IPS DF 6.9 (cell line): ENCODE data around the gene ACTBL2.

ENCODE experiments used
- DNase-seq: peaks from one replicate; pipeline ENCODE4 v3.0.0-alpha.2; 2013; ENCODE audit warnings: low read depth, low spot score
- H3K27ac ChIP-seq: one replicate; pipeline ENCODE4 v1.5.1; 2013; ENCODE audit warnings: low read length, control low read depth
- H3K27me3 ChIP-seq: 2 replicates; pipeline ENCODE4 v1.6.1; 2013; ENCODE audit warnings: mild to moderate bottlenecking, low read length; ENCODE audit not compliant: control insufficient read depth, insufficient read depth
- H3K36me3 ChIP-seq: 2 replicates; pipeline ENCODE4 v1.6.1; 2013; ENCODE audit warnings: low read length; ENCODE audit not compliant: control insufficient read depth, insufficient read depth
- H3K4me1 ChIP-seq: 2 replicates; pipeline ENCODE4 v1.6.1; 2013; ENCODE audit warnings: low read length; ENCODE audit not compliant: control insufficient read depth, insufficient read depth
- H3K4me3 ChIP-seq: 2 replicates; pipeline ENCODE4 v1.5.1; 2013; ENCODE audit warnings: mild to moderate bottlenecking, low read length
- H3K9me3 ChIP-seq: 2 replicates; pipeline ENCODE4 v1.6.1; 2013; ENCODE audit warnings: low read length, inconsistent platforms; ENCODE audit not compliant: control insufficient read depth, insufficient read depth
- WGBS: extraction: QIAGEN DNeasy Blood & Tissue Kit; methylation state at CpG from one replicate; pipeline ENCODE4 v1.1.7; 2013; ENCODE audit warnings: mixed read lengths, missing lambda C conversion rate; ENCODE audit not compliant: insufficient read length, insufficient coverage; 5-methylcytosine and 5-hydroxymethylcytosine counted together

Gene ACTBL2

DNA sequence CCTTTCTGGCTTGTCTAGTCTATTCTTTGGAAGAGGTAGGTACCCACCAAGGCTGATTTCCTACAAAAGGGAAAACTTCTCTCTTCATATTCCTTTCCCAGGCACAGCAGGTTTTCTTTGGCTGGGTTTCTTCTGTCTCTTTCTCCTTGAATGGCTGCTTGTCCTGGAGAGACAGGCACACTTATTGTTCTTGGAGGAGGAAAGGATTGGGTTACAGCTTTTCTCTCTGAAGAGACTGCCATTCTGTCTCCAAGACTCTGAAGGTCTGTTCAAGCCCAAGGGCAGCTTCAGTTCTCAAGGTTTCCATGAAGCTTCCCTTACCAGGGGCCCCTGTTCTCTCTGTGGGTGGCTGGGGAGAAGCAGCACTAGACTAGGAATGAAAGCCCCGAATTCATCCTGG is 33.9 kb downstream of the ACTBL2 start:
- DNase-seq: no peak
- no peak overlapping the region for H3K27ac ChIP-seq
- no peak overlapping the region for H3K4me3 ChIP-seq
- H3K36me3 ChIP-seq: no peaks in the 10 kb centered on the region
- H3K9me3 ChIP-seq: no peaks in the 10 kb centered on the region
- no peaks in the 10 kb centered on the region for H3K27me3 ChIP-seq
- no CpG with 5 or more reads among the region's 1 CpG for WGBS
- no peaks in the 10 kb centered on the region for H3K4me1 ChIP-seq

DNA sequence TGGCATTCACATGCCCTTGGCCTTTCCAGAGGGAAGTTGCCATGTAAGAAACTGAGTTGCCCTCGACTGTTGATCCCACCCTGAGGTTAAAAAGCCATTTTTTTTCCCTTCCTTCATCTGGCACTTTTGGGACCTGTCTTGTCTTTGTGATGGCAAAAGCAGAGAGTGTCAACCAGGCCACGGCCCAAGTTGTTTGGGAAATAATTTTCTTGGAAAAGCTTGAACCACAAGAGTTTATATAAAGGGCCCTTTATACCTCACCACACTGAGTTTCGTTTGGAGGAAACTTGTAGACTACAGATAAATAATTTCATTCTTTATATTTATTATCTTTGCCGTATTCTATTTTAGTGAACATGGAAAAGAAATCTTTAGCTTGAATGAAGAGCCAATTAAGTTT is 34.3 kb downstream of the ACTBL2 start:
- WGBS: no CpG with 5 or more reads among the region's 4 CpGs
- Histone ChIP-seq H3K4me3 (no peak overlapping the region), H3K27ac (no peak overlapping the region), H3K27me3 (no peaks in the 10 kb centered on the region), H3K9me3 (no peaks in the 10 kb centered on the region), H3K4me1 (no peaks in the 10 kb centered on the region), H3K36me3 (no peaks in the 10 kb centered on the region)
- DNase-seq: no peak

- Histone ChIP-seq H3K36me3 (no peaks in the 10 kb centered on the region), H3K4me1 (no peaks in the 10 kb centered on the region), H3K9me3 (no peaks in the 10 kb centered on the region), H3K4me3 (no peak overlapping the region), H3K27me3 (no peaks in the 10 kb centered on the region), H3K27ac (no peak overlapping the region)
- DNase-seq: no peak
These were observed 35.0 kb downstream of the ACTBL2 start for GRCh38 chr5:57447658-57448057.

DNA sequence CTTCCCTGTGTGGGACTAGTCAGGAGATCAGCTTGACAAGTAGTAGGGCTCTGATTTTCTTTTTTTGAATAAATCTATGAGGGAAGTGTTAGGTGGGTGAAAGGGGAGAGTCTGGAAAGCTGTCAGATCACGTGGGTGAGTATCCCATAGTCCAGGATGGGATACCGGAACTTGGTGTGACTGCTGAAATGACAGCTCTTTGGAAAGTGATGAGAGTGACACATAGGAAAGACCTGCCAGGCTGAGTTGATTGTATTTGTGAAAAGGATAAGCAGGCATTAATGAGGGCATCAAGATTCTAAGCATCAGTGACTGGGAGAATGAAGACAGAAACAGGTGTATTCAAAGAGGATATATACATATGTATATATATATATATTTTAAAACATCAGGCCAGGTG is 35.6 kb downstream of the ACTBL2 start:
- Histone ChIP-seq H3K9me3 (no peaks in the 10 kb centered on the region), H3K4me3 (no peak overlapping the region), H3K27ac (no peak overlapping the region), H3K36me3 (no peaks in the 10 kb centered on the region), H3K4me1 (no peaks in the 10 kb centered on the region), H3K27me3 (no peaks in the 10 kb centered on the region)
- no CpG with 5 or more reads among the region's 2 CpGs for WGBS
- DNase-seq: no peak

GRCh38 chr5:57445705-57446037 is 36.9 kb downstream of the ACTBL2 start:
- no CpG with 5 or more reads among the region's 4 CpGs for WGBS
- no peak for DNase-seq
- no peaks in the 10 kb centered on the region for H3K27me3 ChIP-seq
- H3K4me3 ChIP-seq: no peak overlapping the region
- H3K4me1 ChIP-seq: no peaks in the 10 kb centered on the region
- H3K27ac ChIP-seq: no peak overlapping the region
- H3K36me3 ChIP-seq: no peaks in the 10 kb centered on the region
- H3K9me3 ChIP-seq: no peaks in the 10 kb centered on the region

- Histone ChIP-seq H3K4me1 (no peaks in the 10 kb centered on the region), H3K4me3 (no peak overlapping the region), H3K27ac (no peak overlapping the region), H3K36me3 (no peaks in the 10 kb centered on the region), H3K9me3 (no peaks in the 10 kb centered on the region), H3K27me3 (no peaks in the 10 kb centered on the region)
- DNase-seq: no peak
- WGBS: no CpG with 5 or more reads among the region's 5 CpGs
These were observed 37.5 kb downstream of the ACTBL2 start for GRCh38 chr5:57445006-57445704.

GRCh38 chr5:57442080-57442839 is 40.4 kb downstream of the ACTBL2 start:
- no peaks in the 10 kb centered on the region for H3K36me3 ChIP-seq
- H3K27me3 ChIP-seq: no peaks in the 10 kb centered on the region
- H3K4me3 ChIP-seq: no peak overlapping the region
- H3K27ac ChIP-seq: no peak overlapping the region
- H3K9me3 ChIP-seq: no peaks in the 10 kb centered on the region
- WGBS: no CpG with 5 or more reads among the region's 4 CpGs
- no peaks in the 10 kb centered on the region for H3K4me1 ChIP-seq
- no peak for DNase-seq

DNA sequence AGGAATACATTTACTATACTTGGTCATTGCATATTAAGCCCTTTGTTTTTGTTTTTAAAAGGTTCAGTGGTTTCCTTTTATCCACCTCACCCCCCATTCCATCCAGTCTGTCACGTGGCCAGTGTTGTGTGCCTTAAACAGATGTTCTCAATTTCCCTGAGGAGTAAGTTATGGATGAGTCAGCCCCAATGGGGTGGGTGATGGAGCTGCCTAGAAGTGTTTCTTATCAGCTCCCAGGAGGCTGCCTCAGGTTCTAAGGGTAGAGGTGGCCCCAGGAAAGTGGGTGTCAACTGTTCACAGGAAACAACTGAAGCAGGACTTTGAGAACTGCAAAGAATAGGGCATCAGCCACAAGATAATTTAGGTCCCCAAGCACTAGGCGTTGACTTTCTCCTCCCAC is 41.1 kb downstream of the ACTBL2 start:
- Histone ChIP-seq H3K27me3 (no peaks in the 10 kb centered on the region), H3K4me3 (no peak overlapping the region), H3K9me3 (no peaks in the 10 kb centered on the region), H3K27ac (no peak overlapping the region), H3K4me1 (no peaks in the 10 kb centered on the region), H3K36me3 (no peaks in the 10 kb centered on the region)
- no peak for DNase-seq
- no CpG with 5 or more reads among the region's 2 CpGs for WGBS

DNA sequence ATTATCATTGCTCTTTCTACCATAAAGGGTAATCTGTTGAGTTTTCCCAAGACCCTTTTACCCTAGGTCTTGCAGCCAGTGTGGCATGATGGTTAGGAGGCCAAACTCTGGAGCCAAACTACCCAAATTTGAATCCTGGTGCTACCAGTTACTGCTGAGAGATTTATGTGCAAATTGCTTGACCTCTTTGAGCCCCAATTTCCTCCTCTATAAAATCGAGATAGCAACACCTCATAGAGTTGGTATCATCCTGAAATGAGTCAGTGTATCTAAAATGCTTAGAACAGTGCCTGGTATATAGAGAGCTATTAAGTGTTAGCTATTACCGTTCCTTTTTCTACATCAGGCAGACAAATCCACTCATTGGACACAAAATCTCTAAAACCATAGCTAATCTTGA is 43.0 kb downstream of the ACTBL2 start:
- no CpG with 5 or more reads among the region's 2 CpGs for WGBS
- Histone ChIP-seq H3K36me3 (no peaks in the 10 kb centered on the region), H3K9me3 (no peaks in the 10 kb centered on the region), H3K4me3 (no peak overlapping the region), H3K27ac (no peak overlapping the region), H3K27me3 (no peaks in the 10 kb centered on the region), H3K4me1 (no peaks in the 10 kb centered on the region)
- DNase-seq: no peak

DNA sequence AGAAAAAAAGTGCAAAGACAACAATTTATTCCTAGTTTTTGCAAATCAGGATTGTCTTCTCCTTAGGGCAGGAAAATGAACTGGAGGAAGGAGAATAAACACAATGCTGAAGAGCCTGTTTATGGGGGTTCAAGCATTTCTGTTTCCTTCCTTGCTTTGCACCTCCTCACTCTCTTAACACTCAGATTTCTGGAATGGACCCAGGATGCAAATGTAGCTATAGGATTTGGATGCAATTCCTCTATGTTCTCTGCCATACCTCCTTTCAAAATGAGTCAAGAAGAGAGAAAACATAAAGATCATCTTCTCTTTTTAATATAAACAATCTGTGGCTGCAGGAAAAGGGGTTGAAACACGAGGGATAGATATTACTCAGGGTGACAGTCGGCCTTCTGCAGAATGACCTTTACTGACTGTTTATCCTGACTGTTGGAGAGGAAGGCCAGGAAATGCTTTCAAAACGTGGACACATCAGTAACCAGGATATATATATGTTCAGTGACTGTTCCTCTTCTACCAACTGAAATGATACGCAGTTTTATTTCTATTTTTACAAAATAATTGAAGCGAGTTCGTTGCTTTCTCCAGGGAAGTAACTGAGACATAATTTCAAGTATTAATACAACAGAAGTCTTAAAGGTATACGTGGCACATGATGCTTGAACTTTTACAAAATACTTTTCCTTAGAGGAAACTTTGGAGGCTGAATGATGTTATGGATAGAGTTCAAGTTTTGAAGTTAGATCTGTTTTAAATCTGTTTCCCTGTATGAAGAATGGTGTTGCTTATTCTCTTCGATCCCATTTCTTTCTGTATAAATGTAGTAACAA is 44.4 kb downstream of the ACTBL2 start:
- DNase-seq: no peak
- H3K4me3 ChIP-seq: no peak overlapping the region
- WGBS: no CpG with 5 or more reads among the region's 8 CpGs
- H3K27ac ChIP-seq: no peak overlapping the region
- no peaks in the 10 kb centered on the region for H3K9me3 ChIP-seq
- H3K4me1 ChIP-seq: no peaks in the 10 kb centered on the region
- no peaks in the 10 kb centered on the region for H3K27me3 ChIP-seq
- H3K36me3 ChIP-seq: no peaks in the 10 kb centered on the region
